Choroid plexus epithelial cell (primary cell): ENCODE measurements around the gene BGLAP.

Experiments
- DNase-seq: peaks from one replicate; pipeline ENCODE4 v3.0.0-alpha.2; 2010; ENCODE audit warnings: low read depth
- H3K4me3 ChIP-seq: 2 replicates; pipeline ENCODE4 v1.5.1; 2011; ENCODE audit warnings: low read depth, mild to moderate bottlenecking, control low read depth, low read length, moderate library complexity
- TF ChIP-seq, protein P1 (sequence below): conservative IDR thresholded peaks from 2 replicates; pipeline ENCODE4 v1.5.1; 2011; ENCODE audit warnings: low read depth, mild to moderate bottlenecking, control low read depth, inconsistent platforms, low read length, moderate library complexity

The BGLAP gene

DNA sequence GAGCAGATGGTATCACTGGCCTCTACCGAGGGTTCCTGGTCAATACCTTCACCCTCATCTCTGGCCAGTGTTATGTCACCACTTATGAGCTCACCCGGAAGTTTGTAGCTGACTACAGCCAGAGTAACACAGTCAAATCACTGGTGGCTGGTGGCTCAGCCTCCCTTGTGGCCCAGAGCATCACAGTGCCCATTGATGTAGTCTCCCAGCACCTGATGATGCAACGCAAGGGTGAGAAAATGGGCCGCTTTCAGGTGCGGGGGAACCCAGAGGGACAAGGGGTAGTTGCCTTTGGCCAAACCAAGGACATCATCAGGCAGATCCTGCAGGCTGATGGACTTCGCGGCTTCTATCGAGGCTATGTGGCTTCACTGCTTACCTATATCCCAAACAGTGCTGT, 41.9 kb upstream of the BGLAP start:
- no peak overlapping the region for H3K4me3 ChIP-seq
- TF ChIP-seq, protein P1, sequence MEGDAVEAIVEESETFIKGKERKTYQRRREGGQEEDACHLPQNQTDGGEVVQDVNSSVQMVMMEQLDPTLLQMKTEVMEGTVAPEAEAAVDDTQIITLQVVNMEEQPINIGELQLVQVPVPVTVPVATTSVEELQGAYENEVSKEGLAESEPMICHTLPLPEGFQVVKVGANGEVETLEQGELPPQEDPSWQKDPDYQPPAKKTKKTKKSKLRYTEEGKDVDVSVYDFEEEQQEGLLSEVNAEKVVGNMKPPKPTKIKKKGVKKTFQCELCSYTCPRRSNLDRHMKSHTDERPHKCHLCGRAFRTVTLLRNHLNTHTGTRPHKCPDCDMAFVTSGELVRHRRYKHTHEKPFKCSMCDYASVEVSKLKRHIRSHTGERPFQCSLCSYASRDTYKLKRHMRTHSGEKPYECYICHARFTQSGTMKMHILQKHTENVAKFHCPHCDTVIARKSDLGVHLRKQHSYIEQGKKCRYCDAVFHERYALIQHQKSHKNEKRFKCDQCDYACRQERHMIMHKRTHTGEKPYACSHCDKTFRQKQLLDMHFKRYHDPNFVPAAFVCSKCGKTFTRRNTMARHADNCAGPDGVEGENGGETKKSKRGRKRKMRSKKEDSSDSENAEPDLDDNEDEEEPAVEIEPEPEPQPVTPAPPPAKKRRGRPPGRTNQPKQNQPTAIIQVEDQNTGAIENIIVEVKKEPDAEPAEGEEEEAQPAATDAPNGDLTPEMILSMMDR = no peak
- no peak for DNase-seq

DNA sequence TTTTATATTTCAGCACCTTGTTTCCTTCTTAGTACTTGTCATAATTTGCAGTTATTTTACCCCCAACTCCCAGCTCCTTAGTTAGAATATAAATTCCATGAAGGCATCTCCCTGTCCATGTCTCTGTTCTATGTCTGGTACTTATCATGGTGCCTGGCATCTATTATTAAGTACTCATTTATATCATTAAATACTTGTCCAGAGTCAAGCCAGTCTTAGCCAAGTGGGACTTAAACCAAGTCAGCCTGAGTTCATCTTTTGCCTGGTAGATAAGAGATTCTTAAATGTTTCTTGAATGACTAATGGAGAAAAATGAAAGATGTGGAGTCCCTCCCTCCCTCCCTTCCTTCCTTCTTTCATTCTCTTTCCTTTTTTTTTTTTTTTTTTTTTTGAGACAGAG, 38.7 kb upstream of the BGLAP start:
- DNase-seq = peak; percentile 73
- H3K4me3 ChIP-seq = no peak overlapping the region
- TF ChIP-seq, protein P1 = no peak

DNA sequence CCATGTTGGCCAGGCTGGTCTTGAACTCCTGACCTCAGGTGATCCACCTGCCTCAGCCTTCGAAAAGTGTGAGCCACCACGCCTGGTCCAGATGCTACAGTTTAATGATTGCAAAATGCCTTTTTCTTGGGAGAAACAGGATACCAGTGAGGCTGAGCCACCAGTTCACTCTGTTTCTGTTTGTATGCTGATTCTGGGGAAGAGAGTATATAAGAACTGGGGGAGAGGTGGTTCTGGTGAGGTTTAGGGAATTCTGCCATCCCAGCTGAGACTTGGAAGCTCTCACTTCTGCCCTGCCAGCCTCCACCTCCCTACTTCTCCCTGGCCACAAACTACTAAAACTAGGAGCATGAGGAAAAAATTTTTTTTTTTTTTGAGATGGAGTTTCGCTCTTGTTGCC, 37.3 kb upstream of the BGLAP start:
- no peak for DNase-seq
- TF ChIP-seq, protein P1 = no peak
- H3K4me3 ChIP-seq = no peak overlapping the region

DNA sequence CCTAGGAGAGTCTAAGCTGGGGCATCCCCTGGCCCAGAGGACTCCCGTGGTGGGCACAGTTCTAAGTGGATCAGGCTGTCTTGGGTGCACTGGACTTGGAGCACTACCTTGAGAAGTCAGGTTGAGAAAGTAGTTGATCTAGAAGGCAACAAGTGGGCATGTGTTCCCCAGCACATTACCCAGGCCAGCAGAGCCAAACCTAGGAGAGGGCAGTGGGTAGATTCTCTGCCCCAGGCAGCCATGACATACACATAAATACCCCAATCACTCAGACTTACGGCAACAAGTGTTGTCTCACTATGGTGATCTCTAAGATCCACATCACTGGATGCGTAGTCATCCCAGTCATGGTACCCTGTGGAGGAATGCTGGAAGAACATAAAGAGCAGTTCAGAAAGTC, 30.7 kb upstream of the BGLAP start:
- DNase-seq = no peak
- TF ChIP-seq, protein P1 = no peak

DNA sequence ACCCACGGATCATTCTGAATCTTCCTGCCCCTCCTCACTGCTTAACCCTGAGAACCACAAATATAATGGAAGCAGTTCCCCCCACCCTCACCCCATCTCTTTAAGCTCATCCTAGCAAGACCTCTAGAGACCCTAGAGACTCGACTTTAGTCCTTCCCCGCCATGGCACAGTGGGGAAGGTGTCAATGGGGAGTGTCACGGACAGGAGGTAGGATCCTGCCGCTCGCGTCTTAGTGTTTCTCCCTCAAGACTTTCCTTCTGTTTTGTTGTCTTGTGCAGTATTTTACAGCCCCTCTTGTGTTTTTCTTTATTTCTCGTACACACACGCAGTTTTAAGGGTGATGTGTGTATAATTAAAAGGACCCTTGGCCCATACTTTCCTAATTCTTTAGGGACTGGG, 29.9 kb upstream of the BGLAP start:
- TF ChIP-seq, protein P1 = no peak
- no peak for DNase-seq
- H3K4me3 ChIP-seq = no peak overlapping the region

More for the DNA sequence above, 30.7 kb upstream of the BGLAP start:
- no peak overlapping the region for H3K4me3 ChIP-seq

DNA sequence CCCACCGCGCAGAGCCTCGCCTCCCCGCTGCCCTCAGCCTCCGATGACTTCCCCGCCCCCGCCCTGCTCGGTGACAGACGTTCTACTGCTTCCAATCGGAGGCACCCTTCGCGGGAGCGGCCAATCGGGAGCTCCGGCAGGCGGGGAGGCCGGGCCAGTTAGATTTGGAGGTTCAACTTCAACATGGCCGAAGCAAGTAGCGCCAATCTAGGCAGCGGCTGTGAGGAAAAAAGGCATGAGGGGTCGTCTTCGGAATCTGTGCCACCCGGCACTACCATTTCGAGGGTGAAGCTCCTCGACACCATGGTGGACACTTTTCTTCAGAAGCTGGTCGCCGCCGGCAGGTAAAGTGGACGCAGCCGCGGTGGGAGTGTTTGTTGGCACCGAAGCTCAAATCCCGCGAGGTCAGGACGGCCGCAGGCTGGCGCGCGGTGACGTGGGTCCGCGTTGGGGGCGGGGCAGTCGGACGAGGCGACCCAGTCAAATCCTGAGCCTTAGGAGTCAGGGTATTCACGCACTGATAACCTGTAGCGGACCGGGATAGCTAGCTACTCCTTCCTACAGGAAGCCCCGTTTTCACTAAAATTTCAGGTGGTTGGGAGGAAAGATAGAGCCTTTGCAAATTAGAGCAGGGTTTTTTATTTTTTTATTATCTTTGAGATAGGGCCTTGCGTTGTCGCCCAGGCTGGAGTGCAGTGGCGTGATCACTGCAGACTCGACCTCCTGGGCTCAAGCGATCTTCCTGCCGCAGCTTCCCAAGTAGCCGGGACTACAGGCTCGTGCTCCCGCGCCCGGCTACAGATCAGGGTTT, 28.9 kb upstream of the BGLAP start, which contains the start of gene PMF1:
TSS of gene PMF1 (plus strand) at position 175 of the 811 bp plus-strand sequence. CDS start at position 184, 9 bp downstream.
- H3K4me3 ChIP-seq = peak within 1 kb of the TSS; percentile 74
- TF ChIP-seq, protein P1 = peak; percentile 1
- DNase-seq = peak; percentile 97

DNA sequence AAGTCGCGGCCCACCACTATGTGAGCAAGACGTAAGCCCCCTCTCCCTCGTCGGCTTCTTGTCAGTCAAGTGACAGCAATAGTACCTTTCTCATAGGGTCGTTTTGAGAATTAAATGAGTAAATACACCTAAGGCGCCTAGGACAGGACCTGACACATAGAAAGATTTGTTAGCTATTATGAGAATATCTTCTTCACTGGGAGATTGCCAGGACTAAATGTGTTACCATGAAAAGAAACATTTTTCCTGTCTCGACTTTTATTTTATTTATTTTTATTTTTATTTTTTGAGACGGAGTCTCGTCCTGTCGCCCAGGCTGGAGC, 28.4 kb upstream of the BGLAP start:
- H3K4me3 ChIP-seq = peak overlapping the region; percentile 74
- TF ChIP-seq, protein P1 = no peak
- DNase-seq = no peak
